ENCODE measurements around the gene RMI1.

Gene RMI1

GRCh38 chr9:83966209-83966582, 14.4 kb upstream of the RMI1 start:
- in situ Hi-C loops (cut with MboI; ENCODE audit: low sequenced_read_pairs), result no loop called here

GRCh38 chr9:83967073-83967472, 13.5 kb upstream of the RMI1 start:
- in situ Hi-C loops (cut with MboI; ENCODE audit: low sequenced_read_pairs), result no loop called here

GRCh38 chr9:83969602-83970001, 11.0 kb upstream of the RMI1 start:
- in situ Hi-C loops (cut with MboI; ENCODE audit: low sequenced_read_pairs), result no loop called here

GRCh38 chr9:83971485-83971884, 9.1 kb upstream of the RMI1 start:
- in situ Hi-C loops (cut with MboI; ENCODE audit: low sequenced_read_pairs), result no loop called here

GRCh38 chr9:83972286-83972685, 8.3 kb upstream of the RMI1 start:
- in situ Hi-C loops (cut with MboI; ENCODE audit: low sequenced_read_pairs), result no loop called here

GRCh38 chr9:83975300-83975699, 5.3 kb upstream of the RMI1 start:
- in situ Hi-C loops (cut with MboI; ENCODE audit: low sequenced_read_pairs), result no loop called here

GRCh38 chr9:83976372-83976771, 4.2 kb upstream of the RMI1 start:
- in situ Hi-C loops (cut with MboI; ENCODE audit: low sequenced_read_pairs), result no loop called here

GRCh38 chr9:83977196-83977595, 3.4 kb upstream of the RMI1 start:
- in situ Hi-C loops (cut with MboI; ENCODE audit: low sequenced_read_pairs), result no loop called here

GRCh38 chr9:83978992-83979811, 1.4 kb upstream of the RMI1 start:
- in situ Hi-C loops (cut with MboI; ENCODE audit: low sequenced_read_pairs), result no loop called here

- in situ Hi-C loops (cut with MboI; ENCODE audit: low sequenced_read_pairs), result no loop called here
These were observed 702 bp upstream of the RMI1 start, which contains the start of gene HNRNPK for GRCh38 chr9:83979812-83980394. Gene HNRNPK, minus strand, starts transcription at chr9:83980215. Its CDS starts 1,963 bp downstream, at chr9:83978252.

- in situ Hi-C loops (cut with MboI; ENCODE audit: low sequenced_read_pairs), result no loop called here
These were observed 694 bp downstream of the RMI1 start for GRCh38 chr9:83981126-83981871.

- in situ Hi-C loops (cut with MboI; ENCODE audit: low sequenced_read_pairs), result no loop called here
These were observed 5.6 kb downstream of the RMI1 start for GRCh38 chr9:83986195-83986594.

GRCh38 chr9:83986765-83987401, 6.3 kb downstream of the RMI1 start:
- in situ Hi-C loops (cut with MboI; ENCODE audit: low sequenced_read_pairs), result no loop called here

- in situ Hi-C loops (cut with MboI; ENCODE audit: low sequenced_read_pairs), result no loop called here
These were observed 6.8 kb downstream of the RMI1 start for GRCh38 chr9:83987402-83987791.

- in situ Hi-C loops (cut with MboI; ENCODE audit: low sequenced_read_pairs), result no loop called here
These were observed 7.8 kb downstream of the RMI1 start for GRCh38 chr9:83988411-83988810.

GRCh38 chr9:83991355-83991754, 10.8 kb downstream of the RMI1 start:
- in situ Hi-C loops (cut with MboI; ENCODE audit: low sequenced_read_pairs), result no loop called here

GRCh38 chr9:83992407-83992806, 11.8 kb downstream of the RMI1 start:
- in situ Hi-C loops (cut with MboI; ENCODE audit: low sequenced_read_pairs), result no loop called here

- in situ Hi-C loops (cut with MboI; ENCODE audit: low sequenced_read_pairs), result no loop called here
These were observed 12.3 kb downstream of the RMI1 start for GRCh38 chr9:83992901-83993300.

- in situ Hi-C loops (cut with MboI; ENCODE audit: low sequenced_read_pairs), result no loop called here
These were observed 15.5 kb downstream of the RMI1 start for GRCh38 chr9:83996126-83996525.

- in situ Hi-C loops (cut with MboI; ENCODE audit: low sequenced_read_pairs), result no loop called here
These were observed 18.7 kb downstream of the RMI1 start for GRCh38 chr9:83999141-83999918.

- in situ Hi-C loops (cut with MboI; ENCODE audit: low sequenced_read_pairs), result no loop called here
These were observed 19.6 kb downstream of the RMI1 start for GRCh38 chr9:84000186-84000585.

Data from HL-60/S4 treated with retinoic acid at 250 ng/mL for 4 days and 3 days (cell line).